HG02943 (cell line): Measurements from ENCODE around the gene DRD3.

Experiments
- ATAC-seq: cut with Tn5 transposase; IDR thresholded peaks from one replicate; pipeline ENCODE4 v1.9.1; 2021; ENCODE audit warnings: mild to moderate bottlenecking, low read depth, moderate library complexity; ENCODE audit not compliant: unreplicated experiment

DRD3 gene

DNA sequence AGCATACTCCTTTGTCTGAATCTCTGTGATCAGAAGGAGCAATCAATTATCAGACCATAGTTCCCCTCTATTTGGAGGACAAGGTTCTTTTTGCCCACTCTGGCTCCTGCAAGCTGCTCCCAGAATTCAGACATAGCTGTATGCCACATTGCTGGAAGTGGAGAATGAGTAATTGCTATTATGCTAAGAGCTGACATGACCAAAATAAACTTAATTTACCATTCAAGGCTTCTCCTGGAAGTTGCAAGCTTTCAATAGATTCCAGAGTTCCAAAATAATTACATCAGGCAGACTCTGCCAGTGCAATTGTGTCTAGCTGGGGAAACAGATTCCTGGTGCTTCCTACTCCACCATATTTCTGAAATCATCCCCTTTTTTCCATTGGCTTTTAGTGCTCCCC lies 7.6 kb upstream of the DRD3 start:
- ATAC-seq = no peak

DNA sequence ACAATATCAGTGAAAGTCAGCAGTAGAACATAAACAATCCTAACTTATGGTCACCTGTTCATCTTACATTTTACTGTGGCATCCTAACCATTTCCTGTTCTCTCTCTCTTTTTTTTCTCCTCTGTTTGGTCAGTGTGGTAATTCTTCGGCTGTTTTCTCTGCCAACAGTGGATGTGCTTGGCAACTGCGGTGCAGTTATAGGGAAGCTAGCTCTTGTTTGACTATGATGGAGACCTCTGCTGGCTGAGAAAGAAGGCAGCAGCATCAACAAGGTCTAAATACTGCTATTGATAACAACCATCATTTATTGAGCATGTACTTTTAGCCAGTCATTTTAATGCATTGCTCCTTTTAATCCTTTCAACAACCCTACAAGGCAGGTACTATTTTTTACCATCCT lies 723 bp upstream of the DRD3 start:
- no peak for ATAC-seq

GRCh38 chr3:114176890-114177289 lies 2.0 kb downstream of the DRD3 start:
- no peak for ATAC-seq

GRCh38 chr3:114176487-114176886 lies 2.4 kb downstream of the DRD3 start:
- no peak for ATAC-seq

GRCh38 chr3:114175204-114175987 lies 3.5 kb downstream of the DRD3 start:
- ATAC-seq = no peak

GRCh38 chr3:114171677-114172076 lies 7.2 kb downstream of the DRD3 start:
- ATAC-seq = no peak

DNA sequence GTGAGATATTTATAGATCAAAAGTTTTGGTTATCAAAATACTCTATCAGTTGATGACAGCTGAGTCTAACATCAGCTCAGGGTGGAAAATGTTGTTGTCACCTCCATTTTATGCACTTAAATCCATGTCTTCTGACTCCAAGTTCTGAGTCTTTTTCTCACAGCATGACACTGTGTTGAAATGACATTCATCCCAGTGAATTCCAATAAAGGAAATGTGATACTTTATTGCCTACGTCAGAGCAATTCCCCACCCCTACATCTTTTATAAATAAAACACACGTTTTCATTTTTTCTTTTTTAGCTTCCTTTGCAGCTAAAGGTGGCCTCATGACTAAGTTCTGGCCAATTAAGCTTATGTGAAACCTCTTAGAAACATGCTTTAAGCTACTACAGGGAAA lies 10.7 kb downstream of the DRD3 start:
- no peak for ATAC-seq

- no peak for ATAC-seq
These were observed 21.5 kb downstream of the DRD3 start for GRCh38 chr3:114157321-114157720.

DNA sequence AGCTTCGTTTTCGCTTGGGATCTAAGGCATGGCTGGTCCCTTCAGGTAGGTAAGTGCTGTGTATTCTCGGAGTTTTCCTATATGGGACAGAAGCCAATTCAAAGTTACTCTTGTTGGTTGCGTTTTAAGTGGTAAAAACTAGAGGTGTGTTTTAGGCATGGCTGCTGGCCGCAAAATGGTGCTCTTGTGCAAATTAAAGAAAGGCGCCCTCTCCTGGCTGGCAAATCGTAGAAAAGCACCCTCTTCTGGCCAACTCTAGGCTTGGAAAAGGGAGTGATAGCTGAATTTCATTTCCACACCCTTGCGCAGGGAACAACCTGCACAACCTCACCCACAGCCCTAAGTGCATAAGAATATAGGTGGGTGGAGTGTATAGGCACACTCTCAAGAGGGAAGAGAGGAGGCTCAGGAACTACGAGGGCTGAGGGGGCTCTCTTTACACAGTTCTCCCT lies 23.5 kb downstream of the DRD3 start:
- no peak for ATAC-seq

- no peak for ATAC-seq
These were observed 24.5 kb downstream of the DRD3 start for GRCh38 chr3:114154321-114154821.

DNA sequence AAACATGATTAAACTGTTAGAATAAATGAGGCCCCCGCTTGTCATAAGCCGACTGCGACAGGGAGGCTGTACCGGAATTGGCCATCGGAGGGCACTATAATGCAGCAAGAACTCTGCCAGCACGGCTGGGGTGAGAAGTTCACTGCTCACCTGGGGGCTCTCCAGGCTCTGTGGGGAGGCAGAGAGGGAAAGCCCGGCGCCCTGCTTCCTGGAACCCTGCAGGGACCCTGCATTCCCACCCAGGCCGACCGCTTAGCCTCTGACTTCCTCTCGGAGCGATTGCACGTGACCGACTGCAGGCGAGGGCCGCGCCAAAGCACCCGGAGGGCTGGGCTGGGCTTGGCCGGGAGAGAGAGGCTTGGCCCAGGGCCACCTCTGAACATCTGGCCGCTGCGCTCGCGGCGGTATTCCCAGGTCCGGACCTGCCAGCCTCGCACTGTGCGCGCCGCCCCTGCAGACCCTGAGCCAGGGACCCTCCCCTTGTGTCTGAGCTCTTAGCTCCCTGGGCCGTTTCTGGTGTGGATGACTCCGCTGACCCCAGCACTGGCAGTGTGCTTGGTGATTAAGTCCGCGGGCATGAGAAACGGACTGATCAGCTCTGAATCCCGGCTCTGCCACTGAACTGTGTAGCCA lies 26.2 kb downstream of the DRD3 start:
- peak; percentile 88 for ATAC-seq

- ATAC-seq = no peak
These were observed 27.8 kb downstream of the DRD3 start for GRCh38 chr3:114151091-114151490.

GRCh38 chr3:114147251-114147650 lies 31.6 kb downstream of the DRD3 start:
- ATAC-seq = no peak

DNA sequence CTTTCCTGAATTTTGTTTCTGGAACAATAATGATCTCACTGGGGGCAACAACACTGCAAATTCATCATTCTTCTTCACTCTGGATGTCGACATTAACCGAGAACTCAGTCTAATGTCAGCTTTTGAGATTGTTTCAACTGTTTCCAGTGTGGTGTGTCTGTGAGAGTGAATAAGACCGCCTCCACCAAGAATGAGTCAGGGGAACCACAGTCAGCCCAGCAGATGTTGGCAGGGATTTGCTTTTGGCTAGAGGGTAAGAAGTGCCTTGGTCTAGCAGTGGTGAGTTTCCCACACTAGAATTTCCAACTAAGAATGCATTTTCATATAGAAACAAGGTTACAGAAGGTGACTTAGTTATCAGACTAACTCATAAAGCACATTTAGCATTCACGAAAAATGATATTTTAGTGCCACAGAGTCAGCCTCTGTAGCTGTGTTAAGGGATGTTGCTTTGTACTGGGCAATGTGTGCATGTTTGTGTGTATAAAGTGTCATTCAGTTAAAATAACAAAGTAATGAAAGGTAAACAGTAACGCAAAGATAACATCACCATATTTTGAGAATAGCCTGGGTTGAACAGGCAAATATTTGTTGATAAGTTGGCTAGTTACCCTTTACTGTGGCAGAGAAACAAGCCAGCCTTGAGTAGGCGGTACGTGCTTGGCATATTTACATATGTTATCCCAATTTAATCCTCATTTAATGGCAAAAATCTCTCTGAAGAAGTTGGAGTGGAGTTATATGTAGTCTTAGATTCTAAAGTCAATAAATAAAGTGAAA lies 33.8 kb downstream of the DRD3 start:
- no peak for ATAC-seq

GRCh38 chr3:114143817-114144216 lies 35.0 kb downstream of the DRD3 start:
- no peak for ATAC-seq

- no peak for ATAC-seq
These were observed 39.0 kb downstream of the DRD3 start for GRCh38 chr3:114139836-114140235.

GRCh38 chr3:114133947-114134346 lies 44.9 kb downstream of the DRD3 start:
- ATAC-seq = no peak

- ATAC-seq = no peak
These were observed 46.4 kb downstream of the DRD3 start for GRCh38 chr3:114132500-114132899.

- no peak for ATAC-seq
These were observed 50.0 kb downstream of the DRD3 start for GRCh38 chr3:114128826-114129225.

DNA sequence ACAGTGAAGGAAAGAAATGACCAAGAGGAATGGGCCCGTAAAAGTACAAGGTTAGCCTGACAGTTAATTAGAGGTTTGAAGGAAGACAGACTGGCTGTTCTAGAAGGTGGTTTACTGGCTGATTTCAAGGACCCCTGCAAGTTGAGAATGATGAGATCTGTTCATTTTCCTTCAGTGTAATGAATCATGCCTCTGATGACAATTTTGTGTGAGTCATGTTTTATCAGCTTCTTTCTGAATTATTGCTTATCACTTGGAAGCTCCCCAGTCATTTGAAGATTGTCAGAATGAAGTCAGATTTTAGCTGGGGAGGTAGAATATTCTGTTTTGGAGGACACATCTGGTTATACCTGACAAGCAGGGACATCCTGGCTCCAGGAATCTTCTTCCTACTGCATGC lies 50.6 kb downstream of the DRD3 start:
- ATAC-seq = no peak

GRCh38 chr3:114127517-114127916 lies 51.3 kb downstream of the DRD3 start:
- no peak for ATAC-seq
